ENCODE measurements around the gene RNF121.

The RNF121 gene

GRCh38 chr11:72037554-72038311, 108.9 kb downstream of the RNF121 start:
- DNase-seq (ENCODE audit: low read depth, low spot score), result no peak

- no peak for DNase-seq (ENCODE audit: low read depth, low spot score)
Measured at GRCh38 chr11:72038491-72038890, 109.6 kb downstream of the RNF121 start.

GRCh38 chr11:72039031-72039855, 110.4 kb downstream of the RNF121 start:
- no peak for DNase-seq (ENCODE audit: low read depth, low spot score)

- DNase-seq (ENCODE audit: low read depth, low spot score), result no peak
Measured at GRCh38 chr11:72039856-72040401, 111.1 kb downstream of the RNF121 start.

GRCh38 chr11:72040491-72041363, 111.9 kb downstream of the RNF121 start:
- peak; percentile 41 for DNase-seq (ENCODE audit: low read depth, low spot score)

DNA sequence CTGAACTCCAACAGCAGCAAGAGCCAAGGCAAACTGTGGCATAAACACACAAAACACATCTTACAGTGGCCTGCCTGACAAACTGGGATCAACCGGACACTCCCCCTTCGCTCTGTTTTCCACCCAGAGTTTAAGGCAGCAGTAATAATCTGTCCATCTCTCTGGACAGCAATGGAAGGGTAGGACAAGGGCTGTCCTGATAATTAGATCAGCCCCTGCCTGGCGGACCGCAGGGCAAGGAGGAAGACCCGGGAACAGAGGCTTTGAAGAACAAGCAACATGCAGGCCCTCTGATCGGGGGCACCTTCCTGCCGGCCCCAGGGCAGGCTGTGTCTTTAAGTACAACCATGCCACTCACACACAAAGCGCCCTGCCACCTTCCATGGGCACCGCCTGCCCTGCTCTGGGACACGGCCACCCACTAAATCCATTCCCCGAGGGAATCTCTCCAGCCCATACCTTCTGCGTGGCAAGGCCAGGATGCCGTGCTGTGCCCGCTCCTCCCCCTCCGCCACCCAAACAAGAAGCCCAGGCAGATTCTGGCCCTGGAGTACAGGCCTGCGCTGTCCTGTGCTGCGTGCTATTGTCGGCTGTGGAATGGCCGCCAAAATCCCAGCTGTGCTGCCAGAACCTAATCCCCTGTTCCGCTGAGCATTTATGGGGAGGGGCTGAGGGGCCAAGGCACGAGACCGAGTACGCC, 112.7 kb downstream of the RNF121 start:
- DNase-seq (ENCODE audit: low read depth, low spot score), result no peak

DNA sequence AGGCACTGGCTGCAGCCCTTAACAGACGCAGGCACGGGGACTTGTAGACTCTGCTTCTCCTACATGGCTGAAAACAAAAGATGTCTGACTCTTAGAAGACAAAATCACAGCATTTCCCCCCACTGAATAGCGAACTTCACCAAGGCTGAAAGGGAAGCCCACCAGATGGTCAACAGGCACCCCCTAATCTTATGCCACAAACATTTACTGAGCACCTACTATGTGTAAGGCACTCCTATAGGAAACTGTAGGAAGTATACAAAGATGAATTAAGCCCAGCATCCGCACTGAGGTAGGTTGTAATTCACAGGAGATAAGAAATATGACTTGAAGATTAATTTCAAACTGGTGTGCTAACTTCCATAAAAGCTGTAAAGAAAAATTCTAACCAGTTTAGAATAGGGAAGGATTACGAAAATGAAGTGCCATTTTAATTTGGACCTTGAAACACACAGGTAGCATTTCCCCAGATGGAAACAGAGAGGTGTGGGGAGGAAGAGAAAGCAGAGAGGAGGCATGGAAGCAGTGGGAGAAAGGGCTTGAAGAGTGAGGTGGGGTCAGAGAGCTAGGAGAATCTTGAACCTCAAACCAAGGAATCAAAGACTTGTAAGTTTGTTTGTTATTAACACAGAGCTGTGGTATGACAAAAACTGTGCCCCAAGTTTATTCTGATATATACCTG, 113.4 kb downstream of the RNF121 start:
- no peak for DNase-seq (ENCODE audit: low read depth, low spot score)

GRCh38 chr11:72045849-72046248, 117.0 kb downstream of the RNF121 start:
- DNase-seq (ENCODE audit: low read depth, low spot score), result no peak

All from activated CD4-positive, CD25-positive, alpha-beta regulatory T cell treated with anti-CD3 and anti-CD28 coated beads, Interleukin-2, amount 50 U/mL, for 16 hours (primary cell).